ENCODE results near the gene PEF1.
A peak's percentile ranks its signal among the peaks of the same experiment; 100 is the strongest.

- peak; percentile 93 for TF ChIP-seq CTCF (IDR thresholded peaks at IDR 0.05; ENCODE audit: insufficient read depth, low read length, poor library complexity, severe bottlenecking)
- no peak for TF ChIP-seq EZH2phosphoT487 (conservative IDR thresholded peaks at IDR 0.05; ENCODE audit: low read length)
Measured at GRCh38 chr1:31593770-31594632, 50.7 kb downstream of the PEF1 start.
